ENCODE measurements around the gene RNF215. TPM values are rescaled to one million over a fixed set of nuclear protein-coding genes. Genes with fewer than 3 reads are reported as not detected.

The RNF215 gene
- total and polyA plus RNA-seq, 10 of the 15 experiments (the other 5 are each of a cell fraction or from before 2014, with no cell fraction given), result 0.31 to 7.6 (median 3.0) TPM; not detected in 1

DNA sequence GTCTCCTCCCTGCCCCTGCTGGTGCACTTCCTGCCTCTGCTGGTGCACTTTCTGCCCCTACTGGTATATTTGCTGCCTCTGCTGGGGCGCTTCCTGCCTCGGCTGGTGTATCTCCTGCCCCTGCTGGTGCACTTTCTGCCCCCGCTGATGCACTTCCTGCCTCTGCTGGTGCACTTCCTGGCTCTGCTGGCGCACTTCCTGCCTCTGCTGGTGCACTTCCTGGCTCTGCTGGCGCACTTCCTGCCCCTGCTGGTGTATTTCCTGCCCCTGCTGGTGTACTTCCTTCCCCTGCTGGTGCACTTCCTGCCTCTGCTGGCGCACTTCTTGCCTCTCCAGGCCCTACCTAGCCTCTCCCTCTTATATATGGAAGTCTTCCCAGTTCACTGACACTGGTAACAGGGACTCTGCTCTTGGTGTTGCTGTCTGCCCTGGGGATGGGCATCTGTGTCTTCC, 48.5 kb upstream of the RNF215 start (continued):
- no peak for TF ChIP-seq BCL11A (IDR thresholded peaks at IDR 0.05; ENCODE audit: low read depth, low read length)
- peak in 1 of 2 experiments; percentile 72; a peak in 2 of 3 replicates for TF ChIP-seq EGR1 (IDR thresholded peaks at IDR 0.05; ENCODE audit: borderline replicate concordance in 1 of 2, low read depth in 2 of 2, low read length in 2 of 2)
- peak; percentile 71 for TF ChIP-seq IKZF1 (conservative IDR thresholded peaks at IDR 0.05)
- 0 out of 2 replicates have a peak, but pooled peaks have one; percentile 22 for TF ChIP-seq RUNX3 (IDR thresholded peaks at IDR 0.05; ENCODE audit: low read length)
- TF ChIP-seq, protein P1, sequence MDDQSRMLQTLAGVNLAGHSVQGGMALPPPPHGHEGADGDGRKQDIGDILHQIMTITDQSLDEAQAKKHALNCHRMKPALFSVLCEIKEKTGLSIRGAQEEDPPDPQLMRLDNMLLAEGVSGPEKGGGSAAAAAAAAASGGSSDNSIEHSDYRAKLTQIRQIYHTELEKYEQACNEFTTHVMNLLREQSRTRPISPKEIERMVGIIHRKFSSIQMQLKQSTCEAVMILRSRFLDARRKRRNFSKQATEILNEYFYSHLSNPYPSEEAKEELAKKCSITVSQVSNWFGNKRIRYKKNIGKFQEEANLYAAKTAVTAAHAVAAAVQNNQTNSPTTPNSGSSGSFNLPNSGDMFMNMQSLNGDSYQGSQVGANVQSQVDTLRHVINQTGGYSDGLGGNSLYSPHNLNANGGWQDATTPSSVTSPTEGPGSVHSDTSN (IDR thresholded peaks at IDR 0.05; ENCODE audit: insufficient replicate concordance, low read depth, low read length), result no peak
- peak in 1 of 2 experiments; percentile 100; a peak in 2 of 4 replicates for TF ChIP-seq ETV6 (conservative IDR thresholded peaks at IDR 0.05 in 1 of 2, IDR thresholded peaks at IDR 0.05 in 1 of 2; ENCODE audit: borderline replicate concordance in 1 of 2, low read depth in 1 of 2)
- TF ChIP-seq SREBF1 (IDR thresholded peaks at IDR 0.05; ENCODE audit: low read length), result no peak
- peak; percentile 77 for TF ChIP-seq ZBTB40 (IDR thresholded peaks at IDR 0.05; ENCODE audit: borderline replicate concordance)
- peak; percentile 30 for TF ChIP-seq E4F1 (IDR thresholded peaks at IDR 0.05; ENCODE audit: borderline replicate concordance, partially characterized antibody)
- no peak for TF ChIP-seq NKRF (conservative IDR thresholded peaks at IDR 0.05)

All from GM12878 (cell line).